Neutrophil (primary cell): Measurements from ENCODE around the gene SNRNP25.

ENCODE experiments used
- H3K27ac ChIP-seq: fragments of 200-600 bp; sonication (generic); 2 replicates; pipeline ENCODE4 v1.5.1; 2016; ENCODE audit warnings: mild to moderate bottlenecking, moderate library complexity
- H3K27me3 ChIP-seq: fragments of 200-600 bp; sonication (generic); 2 replicates; pipeline ENCODE4 v1.6.0; 2016; ENCODE audit warnings: mild to moderate bottlenecking
- H3K36me3 ChIP-seq: fragments of 200-600 bp; sonication (generic); 2 replicates; pipeline ENCODE4 v1.5.1; 2017
- H3K4me1 ChIP-seq, 2 experiments: fragments of 200-600 bp in 1 of 2; sonication (generic) in 1 of 2; 1 replicate in 1 of 2; 2 replicates in 1 of 2; pipeline versions ENCODE4 v1.5.1 to v1.6.1; 2013 to 2016; ENCODE audit warnings: low read depth in 1 of 2, low read length in 1 of 2, mild to moderate bottlenecking in 1 of 2, moderate library complexity in 1 of 2; ENCODE audit not compliant: control insufficient read depth in 1 of 2, insufficient read depth in 1 of 2
- H3K4me3 ChIP-seq, 2 experiments: fragments of 200-600 bp in 1 of 2; sonication (generic) in 1 of 2; 1 replicate in 1 of 2; 2 replicates in 1 of 2; pipeline ENCODE4 v1.5.1; 2013 to 2016; ENCODE audit warnings: low read depth in 1 of 2, low read length in 1 of 2, mild to moderate bottlenecking in 1 of 2, moderate library complexity in 1 of 2
- H3K9me3 ChIP-seq: fragments of 200-600 bp; sonication (generic); 2 replicates; pipeline ENCODE4 v1.5.1; 2016
- TF ChIP-seq, protein P1 (sequence below): fragments of 200-600 bp; sonication (generic); IDR thresholded peaks from 2 replicates; pipeline ENCODE4 v1.5.1; 2016; ENCODE audit warnings: antibody characterized with exemption

Gene SNRNP25

GRCh38 chr16:75580-76501 is 22.2 kb downstream of the SNRNP25 start:
- Histone ChIP-seq H3K36me3 (peaks cover 8% of the 10 kb centered on the region), H3K4me3 (no peak overlapping the region), H3K27me3 (peaks cover 67% of the 10 kb centered on the region), H3K9me3 (no peaks in the 10 kb centered on the region), H3K4me1 (peaks cover 31 to 42% of the 10 kb centered on the region in 2 experiments), H3K27ac (no peak overlapping the region)
- TF ChIP-seq, protein P1, sequence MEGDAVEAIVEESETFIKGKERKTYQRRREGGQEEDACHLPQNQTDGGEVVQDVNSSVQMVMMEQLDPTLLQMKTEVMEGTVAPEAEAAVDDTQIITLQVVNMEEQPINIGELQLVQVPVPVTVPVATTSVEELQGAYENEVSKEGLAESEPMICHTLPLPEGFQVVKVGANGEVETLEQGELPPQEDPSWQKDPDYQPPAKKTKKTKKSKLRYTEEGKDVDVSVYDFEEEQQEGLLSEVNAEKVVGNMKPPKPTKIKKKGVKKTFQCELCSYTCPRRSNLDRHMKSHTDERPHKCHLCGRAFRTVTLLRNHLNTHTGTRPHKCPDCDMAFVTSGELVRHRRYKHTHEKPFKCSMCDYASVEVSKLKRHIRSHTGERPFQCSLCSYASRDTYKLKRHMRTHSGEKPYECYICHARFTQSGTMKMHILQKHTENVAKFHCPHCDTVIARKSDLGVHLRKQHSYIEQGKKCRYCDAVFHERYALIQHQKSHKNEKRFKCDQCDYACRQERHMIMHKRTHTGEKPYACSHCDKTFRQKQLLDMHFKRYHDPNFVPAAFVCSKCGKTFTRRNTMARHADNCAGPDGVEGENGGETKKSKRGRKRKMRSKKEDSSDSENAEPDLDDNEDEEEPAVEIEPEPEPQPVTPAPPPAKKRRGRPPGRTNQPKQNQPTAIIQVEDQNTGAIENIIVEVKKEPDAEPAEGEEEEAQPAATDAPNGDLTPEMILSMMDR: no peak

- Histone ChIP-seq H3K4me3 (peak overlapping the region; percentile 89 to 99), H3K9me3 (no peaks in the 10 kb centered on the region), H3K27me3 (peaks cover 59% of the 10 kb centered on the region), H3K27ac (no peak overlapping the region), H3K4me1 (peaks cover 31 to 42% of the 10 kb centered on the region in 2 experiments), H3K36me3 (peaks cover 8% of the 10 kb centered on the region)
- TF ChIP-seq, protein P1: no peak
Measured at GRCh38 chr16:76535-77272, 23.1 kb downstream of the SNRNP25 start.

DNA sequence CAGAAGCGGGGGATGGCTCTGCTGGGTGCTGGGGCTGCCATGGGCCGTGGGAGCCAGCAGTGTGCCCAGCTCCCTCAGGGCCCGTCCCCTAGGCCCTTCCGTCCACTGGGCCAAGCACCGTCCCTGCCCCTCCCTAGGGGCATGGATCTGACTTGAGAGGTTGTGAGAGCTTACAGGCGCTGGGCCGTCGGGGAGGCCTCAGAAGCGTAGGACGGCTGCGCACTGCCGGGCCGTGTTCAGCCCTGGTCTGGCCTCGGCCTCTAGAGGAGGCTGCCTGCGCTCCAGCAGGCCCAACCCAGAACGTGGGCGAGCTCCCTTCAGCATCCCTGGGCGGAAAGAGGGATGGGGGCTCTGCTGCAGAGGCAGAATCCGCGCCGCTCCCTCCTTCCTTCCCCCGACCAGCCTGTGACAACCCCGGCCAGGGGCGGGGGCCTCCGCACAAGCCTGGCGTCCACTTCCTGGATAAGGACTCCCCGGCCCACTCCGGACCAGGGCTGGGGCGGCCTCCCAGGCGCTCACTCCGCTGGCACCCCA is 23.7 kb downstream of the SNRNP25 start:
- TF ChIP-seq, protein P1: no peak
- Histone ChIP-seq H3K4me1 (peaks cover 31 to 37% of the 10 kb centered on the region in 2 experiments), H3K4me3 (peak overlapping the region; percentile 89 to 99), H3K36me3 (peaks cover 8% of the 10 kb centered on the region), H3K27me3 (peaks cover 52% of the 10 kb centered on the region), H3K9me3 (no peaks in the 10 kb centered on the region), H3K27ac (peak overlapping the region; percentile 74)

- Histone ChIP-seq H3K27me3 (peaks cover 47% of the 10 kb centered on the region), H3K9me3 (no peaks in the 10 kb centered on the region), H3K27ac (peak within 1 kb of the TSS; percentile 74), H3K4me1 (peaks cover 31 to 33% of the 10 kb centered on the region in 2 experiments), H3K36me3 (peaks cover 12% of the 10 kb centered on the region), H3K4me3 (peak within 1 kb of the TSS; percentile 89 to 99)
- TF ChIP-seq, protein P1: no peak
Measured at GRCh38 chr16:77807-78443, 24.3 kb downstream of the SNRNP25 start, which contains the start of gene MPG. TSS of gene MPG (plus strand) at chr16:78225. CDS start at chr16:78310, 85 bp downstream.
